ENCODE measurements around the gene ABO.
"Not testable (repeated sequence)": the region's sequence is repeated elsewhere in the genome, so short reads cannot be mapped to it uniquely, and the experiment has no call there.

GRCh38 chr9:133223159-133223756, 51.7 kb downstream of the ABO start:
- not testable (repeated sequence) for TF ChIP-seq SP1 (IDR thresholded peaks at IDR 0.05); FOXA1 (IDR thresholded peaks at IDR 0.05); CTCF (IDR thresholded peaks at IDR 0.05; ENCODE audit: low read depth, low read length, missing input control); EGR1 (IDR thresholded peaks at IDR 0.05; ENCODE audit: low read depth in 2 of 2); TAF1 (conservative IDR thresholded peaks at IDR 0.05); GABPA (IDR thresholded peaks at IDR 0.05 in 1 of 2, conservative IDR thresholded peaks at IDR 0.05 in 1 of 2); YY1 (IDR thresholded peaks at IDR 0.05); MAX (IDR thresholded peaks at IDR 0.05); ATF3 (IDR thresholded peaks at IDR 0.05); RAD21 (IDR thresholded peaks at IDR 0.05); REST (IDR thresholded peaks at IDR 0.05); HNF4A (conservative IDR thresholded peaks at IDR 0.05)
